Kidney epithelial cell (primary cell): ENCODE data around the gene CHST11. TPM values are rescaled to one million over a fixed set of nuclear protein-coding genes. Genes with fewer than 3 reads are reported as not detected.

Experiments used
- DNase-seq: peaks from one replicate; pipeline ENCODE4 v3.0.0-alpha.2; 2010; ENCODE audit warnings: low read depth
- H3K27me3 ChIP-seq: 2 replicates; pipeline ENCODE4 v1.6.0; 2011; ENCODE audit warnings: low read length; ENCODE audit not compliant: control insufficient read depth, insufficient read depth
- H3K36me3 ChIP-seq: 2 replicates; pipeline ENCODE4 v1.5.1; 2011; ENCODE audit warnings: low read length; ENCODE audit not compliant: control insufficient read depth, insufficient read depth
- H3K4me3 ChIP-seq: 2 replicates; pipeline ENCODE4 v1.5.1; 2011; ENCODE audit warnings: low read depth, mild to moderate bottlenecking, control low read depth, low read length
- CTCF ChIP-seq: IDR thresholded peaks from 2 replicates; pipeline ENCODE4 v1.5.1; 2011; ENCODE audit warnings: mild to moderate bottlenecking, moderate library complexity, low read length, control low read depth, inconsistent platforms; ENCODE audit not compliant: insufficient read depth, poor library complexity, severe bottlenecking
- total RNA-seq: library from RNA; depleted of rRNA; stranded (reverse); fragments of >200 nt; gene quantifications from 2 replicates; pipeline ENCODE4 v1.2.3, GENCODE V29; 2015

Gene CHST11
- total RNA-seq, 1 donor from 2014 or later: 32.6 TPM

DNA sequence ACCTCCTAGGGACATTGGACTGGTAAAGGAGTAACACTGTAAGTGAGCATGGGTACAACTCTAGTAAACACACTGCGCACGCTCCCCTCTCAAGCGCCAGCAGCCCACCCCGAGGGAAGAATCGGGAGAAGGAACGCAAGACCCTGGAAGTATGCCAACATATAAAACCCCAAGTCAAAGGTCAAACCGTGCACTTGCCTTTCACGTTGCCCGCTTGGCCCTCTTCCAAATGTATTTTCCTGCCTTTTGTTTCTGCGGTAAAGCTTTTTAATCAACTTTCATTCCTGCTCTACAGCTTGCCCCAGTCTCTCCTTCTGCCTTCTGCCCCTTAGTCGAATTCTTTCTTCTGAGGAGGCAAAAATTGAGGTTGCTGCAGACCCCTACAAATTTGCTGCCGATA lies 17.6 kb upstream of the CHST11 start:
- no peak for TF ChIP-seq CTCF
- Histone ChIP-seq H3K4me3 (no peak overlapping the region), H3K27me3 (peaks cover 3% of the 10 kb centered on the region), H3K36me3 (no peaks in the 10 kb centered on the region)
- no peak for DNase-seq

GRCh38 chr12:104443008-104443407 lies 13.7 kb upstream of the CHST11 start:
- DNase-seq: no peak
- no peaks in the 10 kb centered on the region for H3K27me3 ChIP-seq
- no peak overlapping the region for H3K4me3 ChIP-seq
- H3K36me3 ChIP-seq: no peaks in the 10 kb centered on the region
- no peak for TF ChIP-seq CTCF

- H3K36me3 ChIP-seq: no peaks in the 10 kb centered on the region
- no peaks in the 10 kb centered on the region for H3K27me3 ChIP-seq
- DNase-seq: no peak
- TF ChIP-seq CTCF: no peak
- H3K4me3 ChIP-seq: no peak overlapping the region
Measured at GRCh38 chr12:104446646-104447421, 9.9 kb upstream of the CHST11 start.

GRCh38 chr12:104448031-104448430 lies 8.7 kb upstream of the CHST11 start:
- no peak for TF ChIP-seq CTCF
- H3K27me3 ChIP-seq: no peaks in the 10 kb centered on the region
- no peak overlapping the region for H3K4me3 ChIP-seq
- H3K36me3 ChIP-seq: no peaks in the 10 kb centered on the region
- DNase-seq: no peak

DNA sequence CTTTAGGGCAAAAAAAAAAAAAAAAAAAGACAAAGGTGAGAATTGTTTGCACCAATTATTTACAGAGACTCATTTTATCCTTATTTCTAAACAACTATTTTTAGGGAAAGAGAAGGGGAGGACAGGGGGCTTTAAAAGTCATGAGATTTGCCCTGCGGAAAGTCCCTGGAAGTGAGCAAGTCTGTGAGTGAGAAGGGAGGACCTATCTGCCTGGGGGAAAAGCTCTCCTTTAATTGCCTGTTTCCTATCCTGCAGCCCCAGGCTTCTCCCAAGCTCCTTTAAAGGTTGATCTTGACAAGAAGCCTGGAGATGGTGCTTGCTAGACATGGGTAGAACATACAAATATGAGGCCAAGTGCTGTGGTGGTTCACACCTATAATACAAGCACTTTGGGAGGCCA lies 8.3 kb upstream of the CHST11 start:
- no peaks in the 10 kb centered on the region for H3K36me3 ChIP-seq
- no peaks in the 10 kb centered on the region for H3K27me3 ChIP-seq
- no peak overlapping the region for H3K4me3 ChIP-seq
- no peak for DNase-seq
- no peak for TF ChIP-seq CTCF

GRCh38 chr12:104450700-104451099 lies 6.0 kb upstream of the CHST11 start:
- Histone ChIP-seq H3K4me3 (no peak overlapping the region), H3K36me3 (no peaks in the 10 kb centered on the region), H3K27me3 (no peaks in the 10 kb centered on the region)
- TF ChIP-seq CTCF: no peak
- no peak for DNase-seq
